K562 (cell line): ENCODE data around the gene AMBRA1. TPM values are rescaled to one million over a fixed set of nuclear protein-coding genes. Genes with fewer than 3 reads are reported as not detected.
A peak's percentile ranks its signal among the peaks of the same experiment; 100 is the strongest.

Experiments
- CEBPB ChIP-seq: fragments of 450-650 bp; IDR thresholded peaks from 2 replicates; pipeline ENCODE4 v1.6.1; 2016; ENCODE audit warnings: missing genetic modification characterization, missing compliant biosample characterization
- E2F3 ChIP-seq: fragments of 250-450 bp; sonication (Bioruptor Pico); IDR thresholded peaks from 2 replicates; pipeline ENCODE4 v1.4.0; 2020; ENCODE audit warnings: mild to moderate bottlenecking
- EGR1 ChIP-seq: fragments of 450-650 bp; conservative IDR thresholded peaks from 2 replicates; pipeline ENCODE4 v1.6.1; 2017; ENCODE audit warnings: mild to moderate bottlenecking
- KDM1A ChIP-seq, 2 experiments: fragments of 450-650 bp; IDR thresholded peaks; 2 replicates each; pipeline ENCODE4 v1.6.1; 2016; ENCODE audit warnings: mild to moderate bottlenecking in 2 of 2
- KDM5B ChIP-seq: fragments of 200-600 bp; sonication (generic); IDR thresholded peaks from 2 replicates; pipeline ENCODE4 v1.6.1; 2012; ENCODE audit warnings: low read depth, mild to moderate bottlenecking, moderate library complexity, low read length, control low read depth, inconsistent platforms; ENCODE audit not compliant: insufficient replicate concordance
- KLF13 ChIP-seq: fragments of 450-650 bp; IDR thresholded peaks from 2 replicates; pipeline ENCODE4 v1.6.1; 2016; ENCODE audit warnings: missing genetic modification characterization, low read depth, mild to moderate bottlenecking, missing compliant biosample characterization, moderate library complexity, borderline replicate concordance
- MYNN ChIP-seq, 2 experiments: sonication (generic); formaldehyde crosslinking in 1 of 2; IDR thresholded peaks; 2 replicates each; pipeline versions ENCODE4 v1.5.0 to v1.6.1; 2016 to 2020; ENCODE audit warnings: antibody characterized with exemption in 1 of 2, missing genetic modification reagents in 1 of 2
- NFIC ChIP-seq: fragments of 450-650 bp; IDR thresholded peaks from 2 replicates; pipeline ENCODE4 v1.6.1; 2017; ENCODE audit warnings: mild to moderate bottlenecking, inconsistent platforms
- PHF8 ChIP-seq: fragments of 200-600 bp; sonication (generic); IDR thresholded peaks from 2 replicates; pipeline ENCODE4 v1.6.1; 2012; ENCODE audit warnings: mixed run types, mild to moderate bottlenecking, inconsistent platforms, low read length, moderate library complexity, borderline replicate concordance
- POLR3A ChIP-seq: IDR thresholded peaks from 2 replicates; pipeline ENCODE4 v1.6.1; 2011; ENCODE audit warnings: borderline replicate concordance, mild to moderate bottlenecking, moderate library complexity; ENCODE audit not compliant: insufficient read length, insufficient read depth; ENCODE audit errors: extremely low read depth
- PTRF ChIP-seq: fragments of 450-650 bp; IDR thresholded peaks from 2 replicates; pipeline ENCODE4 v1.6.1; 2016; ENCODE audit warnings: mild to moderate bottlenecking, missing genetic modification characterization, missing compliant biosample characterization
- PTTG1 ChIP-seq: fragments of 450-650 bp; IDR thresholded peaks from 2 replicates; pipeline ENCODE4 v1.6.1; 2016; ENCODE audit warnings: low read depth, mild to moderate bottlenecking, missing genetic modification characterization, missing compliant biosample characterization
- SIRT6 ChIP-seq: IDR thresholded peaks from one replicate; pipeline ENCODE4 v1.6.1; 2012; ENCODE audit warnings: low read depth, mild to moderate bottlenecking, control low read depth, inconsistent platforms, low read length, moderate library complexity
- SNIP1 ChIP-seq: fragments of 450-650 bp; IDR thresholded peaks from 2 replicates; pipeline ENCODE4 v1.7.1; 2017; ENCODE audit warnings: low read depth, mild to moderate bottlenecking
- SREBF1 ChIP-seq: fragments of 150-350 bp; IDR thresholded peaks from 2 replicates; pipeline ENCODE4 v1.6.1; 2014; ENCODE audit warnings: antibody characterized with exemption, low read depth, low read length, borderline replicate concordance
- SRSF3 ChIP-seq: fragments of 200-400 bp; formaldehyde crosslinking; IDR thresholded peaks from 2 replicates; pipeline ENCODE4 v1.6.1; 2016; ENCODE audit warnings: mild to moderate bottlenecking, low read length, moderate library complexity; ENCODE audit not compliant: insufficient read depth
- SRSF7 ChIP-seq: fragments of 200-400 bp; formaldehyde crosslinking; optimal IDR thresholded peaks from 2 replicates; pipeline ENCODE3; 2017; ENCODE audit warnings: mild to moderate bottlenecking, low read depth, low read length
- YBX1 ChIP-seq: fragments of 450-650 bp; IDR thresholded peaks from 2 replicates; pipeline ENCODE4 v1.7.1; 2016; ENCODE audit warnings: mild to moderate bottlenecking
- ZBTB1 ChIP-seq: sonication (generic); formaldehyde crosslinking; IDR thresholded peaks from 2 replicates; pipeline ENCODE4 v1.8.1; 2023; ENCODE audit warnings: missing genetic modification reagents, low read depth, mild to moderate bottlenecking, borderline replicate concordance
- ZNF217 ChIP-seq: sonication (generic); formaldehyde crosslinking; IDR thresholded peaks from 2 replicates; pipeline ENCODE4 v1.8.0; 2022; ENCODE audit warnings: mild to moderate bottlenecking, missing genetic modification reagents
- polyA plus RNA-seq, 8 experiments: library from polyadenylated mRNA; depleted of rRNA in 4 of 8; stranded (reverse) in 5 of 8; unstranded in 3 of 8; fragments of >200 nt; fragmentation: Nextera tagmentation in 2 of 8; fragmentation: Illumina TruSeq in 1 of 8; extraction: Ambion mirVana in 2 of 8; extraction: Trizol in 1 of 8; gene quantifications; 2 replicates each; pipeline versions ENCODE4 v1.2.1 to v1.2.3, GENCODE V29; 2011 to 2014; ENCODE audit warnings: inconsistent platforms in 1 of 8, missing spikeins in 1 of 8
- total RNA-seq, 7 experiments: library from RNA; depleted of rRNA in 6 of 7; stranded (reverse); fragments of >200 nt in 6 of 7; fragmentation: Illumina TruSeq in 2 of 7; extraction: Trizol in 2 of 7; gene quantifications; 2 replicates each; pipeline versions ENCODE4 v1.2.1 to v1.2.3, GENCODE V29; 2011 to 2021; ENCODE audit warnings: low replicate concordance in 1 of 7
- TF ChIP-seq, protein P1 (sequence below): sonication (generic); formaldehyde crosslinking; IDR thresholded peaks from 2 replicates; pipeline ENCODE4 v1.5.0; 2020; ENCODE audit warnings: missing genetic modification reagents
- TF ChIP-seq, protein P2 (sequence below): fragments of 250-450 bp; sonication (Bioruptor Pico); IDR thresholded peaks from 2 replicates; pipeline ENCODE4 v1.8.0; 2021; ENCODE audit warnings: borderline replicate concordance, mild to moderate bottlenecking, moderate library complexity; ENCODE audit not compliant: poor library complexity, severe bottlenecking
- TF ChIP-seq, protein P3 (sequence below), 3 experiments: fragments of 200-800 bp in 1 of 3; fragments of 250-450 bp in 1 of 3; fragments of 450-650 bp in 1 of 3; sonication (Bioruptor Pico) in 1 of 3; sonication (Bioruptor generic) in 1 of 3; formaldehyde crosslinking in 1 of 3; IDR thresholded peaks; 2 replicates each; pipeline versions ENCODE4 v1.6.1 to v1.8.0; 2016 to 2022; ENCODE audit warnings: mild to moderate bottlenecking in 2 of 3, missing genetic modification characterization in 2 of 3, missing compliant biosample characterization in 1 of 3, moderate library complexity in 1 of 3

The AMBRA1 gene
- total and polyA plus RNA-seq, 9 of the 15 experiments (the other 6 are each of a cell fraction or from before 2014, with no cell fraction given), result 0.15 to 24.5 (median 13.0) TPM

GRCh38 chr11:46617134-46617971 is 23.5 kb upstream of the AMBRA1 start, which contains the start of the genes ATG13 and HARBI1 (continued):
- no peak for TF ChIP-seq SRSF3
- TF ChIP-seq YBX1, result no peak
- TF ChIP-seq, protein P1, sequence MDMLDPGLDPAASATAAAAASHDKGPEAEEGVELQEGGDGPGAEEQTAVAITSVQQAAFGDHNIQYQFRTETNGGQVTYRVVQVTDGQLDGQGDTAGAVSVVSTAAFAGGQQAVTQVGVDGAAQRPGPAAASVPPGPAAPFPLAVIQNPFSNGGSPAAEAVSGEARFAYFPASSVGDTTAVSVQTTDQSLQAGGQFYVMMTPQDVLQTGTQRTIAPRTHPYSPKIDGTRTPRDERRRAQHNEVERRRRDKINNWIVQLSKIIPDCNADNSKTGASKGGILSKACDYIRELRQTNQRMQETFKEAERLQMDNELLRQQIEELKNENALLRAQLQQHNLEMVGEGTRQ (CRISPR knock-in tag), result no peak
- TF ChIP-seq PTTG1, result no peak
- TF ChIP-seq SIRT6, result no peak
- no peak for TF ChIP-seq E2F3 (CRISPR knock-in tag)
- peak; percentile 36 for TF ChIP-seq EGR1
- TF ChIP-seq, protein P2, sequence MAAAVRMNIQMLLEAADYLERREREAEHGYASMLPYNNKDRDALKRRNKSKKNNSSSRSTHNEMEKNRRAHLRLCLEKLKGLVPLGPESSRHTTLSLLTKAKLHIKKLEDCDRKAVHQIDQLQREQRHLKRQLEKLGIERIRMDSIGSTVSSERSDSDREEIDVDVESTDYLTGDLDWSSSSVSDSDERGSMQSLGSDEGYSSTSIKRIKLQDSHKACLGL (CRISPR knock-in tag), result no peak
- no peak for TF ChIP-seq MYNN (IDR thresholded peaks at IDR 0.05)
- TF ChIP-seq MYNN (CRISPR knock-in tag; IDR thresholded peaks at IDR 0.05), result no peak
- no peak for TF ChIP-seq SREBF1
- no peak for TF ChIP-seq SNIP1
- peak; percentile 46; the same call in 1 of the 2 replicates for TF ChIP-seq ZBTB1 (CRISPR knock-in tag)
- TF ChIP-seq KDM5B, result peak; percentile 63
- TF ChIP-seq CEBPB (tag), result no peak
- peak; percentile 91 for TF ChIP-seq NFIC
- TF ChIP-seq POLR3A, result no peak
- TF ChIP-seq, protein P3, sequence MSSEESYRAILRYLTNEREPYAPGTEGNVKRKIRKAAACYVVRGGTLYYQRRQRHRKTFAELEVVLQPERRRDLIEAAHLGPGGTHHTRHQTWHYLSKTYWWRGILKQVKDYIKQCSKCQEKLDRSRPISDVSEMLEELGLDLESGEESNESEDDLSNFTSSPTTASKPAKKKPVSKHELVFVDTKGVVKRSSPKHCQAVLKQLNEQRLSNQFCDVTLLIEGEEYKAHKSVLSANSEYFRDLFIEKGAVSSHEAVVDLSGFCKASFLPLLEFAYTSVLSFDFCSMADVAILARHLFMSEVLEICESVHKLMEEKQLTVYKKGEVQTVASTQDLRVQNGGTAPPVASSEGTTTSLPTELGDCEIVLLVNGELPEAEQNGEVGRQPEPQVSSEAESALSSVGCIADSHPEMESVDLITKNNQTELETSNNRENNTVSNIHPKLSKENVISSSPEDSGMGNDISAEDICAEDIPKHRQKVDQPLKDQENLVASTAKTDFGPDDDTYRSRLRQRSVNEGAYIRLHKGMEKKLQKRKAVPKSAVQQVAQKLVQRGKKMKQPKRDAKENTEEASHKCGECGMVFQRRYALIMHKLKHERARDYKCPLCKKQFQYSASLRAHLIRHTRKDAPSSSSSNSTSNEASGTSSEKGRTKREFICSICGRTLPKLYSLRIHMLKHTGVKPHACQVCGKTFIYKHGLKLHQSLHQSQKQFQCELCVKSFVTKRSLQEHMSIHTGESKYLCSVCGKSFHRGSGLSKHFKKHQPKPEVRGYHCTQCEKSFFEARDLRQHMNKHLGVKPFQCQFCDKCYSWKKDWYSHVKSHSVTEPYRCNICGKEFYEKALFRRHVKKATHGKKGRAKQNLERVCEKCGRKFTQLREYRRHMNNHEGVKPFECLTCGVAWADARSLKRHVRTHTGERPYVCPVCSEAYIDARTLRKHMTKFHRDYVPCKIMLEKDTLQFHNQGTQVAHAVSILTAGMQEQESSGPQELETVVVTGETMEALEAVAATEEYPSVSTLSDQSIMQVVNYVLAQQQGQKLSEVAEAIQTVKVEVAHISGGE (CRISPR knock-in tag; IDR thresholded peaks at IDR 0.05), result peak in 1 of 3 experiments; percentile 31; a peak in 1 of 6 replicates
- no peak for TF ChIP-seq PTRF (tag)
- TF ChIP-seq PHF8, result peak; percentile 83
- no peak for TF ChIP-seq SRSF7
- no peak for TF ChIP-seq ZNF217 (CRISPR knock-in tag)
- TF ChIP-seq KDM1A (IDR thresholded peaks at IDR 0.05), result no peak
- peak; percentile 44; the same call in 1 of the 2 replicates for TF ChIP-seq KLF13 (tag)
